ACC112 (cell line): ENCODE results near the gene RAB1A.
A peak's percentile ranks its signal among the peaks of the same experiment; 100 is the strongest.

Source experiments
- H2AFZ ChIP-seq: fragments of 200-600 bp; sonication (generic); one replicate; pipeline ENCODE4 v1.6.0; 2017; ENCODE audit warnings: antibody characterized with exemption, low read length; ENCODE audit not compliant: unreplicated experiment
- H3K27ac ChIP-seq: fragments of 200-600 bp; sonication (generic); 2 replicates; pipeline ENCODE4 v1.5.1; 2014; ENCODE audit warnings: low read depth, mild to moderate bottlenecking, antibody characterized with exemption, low read length, moderate library complexity
- H3K27me3 ChIP-seq: fragments of 200-600 bp; sonication (generic); 2 replicates; pipeline ENCODE4 v1.6.1; 2014; ENCODE audit warnings: mild to moderate bottlenecking, antibody characterized with exemption, low read length, moderate library complexity, mixed read lengths; ENCODE audit not compliant: insufficient read depth
- H3K36me3 ChIP-seq: fragments of 200-600 bp; sonication (generic); 2 replicates; pipeline ENCODE4 v1.6.1; 2016; ENCODE audit warnings: mild to moderate bottlenecking, antibody characterized with exemption, low read length, moderate library complexity, mixed read lengths; ENCODE audit not compliant: insufficient read depth
- H3K4me1 ChIP-seq: fragments of 200-600 bp; sonication (generic); one replicate; pipeline ENCODE4 v1.6.1; 2016; ENCODE audit warnings: low read length, mixed read lengths; ENCODE audit not compliant: insufficient read depth, unreplicated experiment, control insufficient read depth
- H3K4me3 ChIP-seq: fragments of 200-600 bp; sonication (generic); 2 replicates; pipeline ENCODE4 v1.5.1; 2014; ENCODE audit warnings: mild to moderate bottlenecking, low read depth, low read length
- H3K79me2 ChIP-seq: fragments of 200-600 bp; sonication (generic); one replicate; pipeline ENCODE4 v1.6.0; 2016; ENCODE audit warnings: low read length; ENCODE audit not compliant: control insufficient read depth, unreplicated experiment, insufficient read depth

The RAB1A gene

GRCh38 chr2:65116645-65117044 lies 13.3 kb downstream of the RAB1A start:
- Histone ChIP-seq H3K4me1 (peaks cover 13% of the 10 kb centered on the region), H2AFZ (no peak overlapping the region), H3K4me3 (no peak overlapping the region), H3K27me3 (no peaks in the 10 kb centered on the region), H3K27ac (no peak overlapping the region), H3K36me3 (no peaks in the 10 kb centered on the region; the same call in 1 of the 2 replicates), H3K79me2 (peaks cover 99% of the 10 kb centered on the region)

- H3K27me3 ChIP-seq = no peaks in the 10 kb centered on the region
- no peak overlapping the region for H3K27ac ChIP-seq
- peaks cover 13% of the 10 kb centered on the region for H3K4me1 ChIP-seq
- H3K4me3 ChIP-seq = no peak overlapping the region
- no peaks in the 10 kb centered on the region; the same call in 1 of the 2 replicates for H3K36me3 ChIP-seq
- H3K79me2 ChIP-seq = peaks cover 99% of the 10 kb centered on the region
- H2AFZ ChIP-seq = no peak overlapping the region
These were observed 15.0 kb downstream of the RAB1A start for GRCh38 chr2:65114921-65115320.

- Histone ChIP-seq H2AFZ (no peak overlapping the region), H3K27me3 (no peaks in the 10 kb centered on the region), H3K79me2 (peaks cover 99% of the 10 kb centered on the region), H3K27ac (no peak overlapping the region), H3K36me3 (no peaks in the 10 kb centered on the region; the same call in 1 of the 2 replicates), H3K4me1 (peaks cover 13% of the 10 kb centered on the region), H3K4me3 (no peak overlapping the region)
These were observed 16.1 kb downstream of the RAB1A start for GRCh38 chr2:65113816-65114215.

- no peaks in the 10 kb centered on the region; the same call in 1 of the 2 replicates for H3K36me3 ChIP-seq
- H3K79me2 ChIP-seq = peaks cover 98% of the 10 kb centered on the region
- no peak overlapping the region for H3K4me3 ChIP-seq
- peaks cover 13% of the 10 kb centered on the region for H3K4me1 ChIP-seq
- H2AFZ ChIP-seq = no peak overlapping the region
- H3K27ac ChIP-seq = peak overlapping the region; percentile 2; the same call in 1 of the 2 replicates
- H3K27me3 ChIP-seq = no peaks in the 10 kb centered on the region
These were observed 16.7 kb downstream of the RAB1A start for GRCh38 chr2:65113229-65113628.

- no peaks in the 10 kb centered on the region; the same call in 1 of the 2 replicates for H3K36me3 ChIP-seq
- H3K27ac ChIP-seq = peak overlapping the region; percentile 32; the same call in 1 of the 2 replicates
- H3K4me1 ChIP-seq = peaks cover 13% of the 10 kb centered on the region
- no peaks in the 10 kb centered on the region for H3K27me3 ChIP-seq
- peaks cover 98% of the 10 kb centered on the region for H3K79me2 ChIP-seq
- no peak overlapping the region for H3K4me3 ChIP-seq
- H2AFZ ChIP-seq = no peak overlapping the region
These were observed 17.3 kb downstream of the RAB1A start for GRCh38 chr2:65112633-65113032.

GRCh38 chr2:65108780-65109179 lies 21.1 kb downstream of the RAB1A start:
- Histone ChIP-seq H3K27ac (no peak overlapping the region), H3K79me2 (peaks cover 92% of the 10 kb centered on the region), H3K4me3 (no peak overlapping the region), H3K4me1 (peaks cover 11% of the 10 kb centered on the region), H3K27me3 (no peaks in the 10 kb centered on the region), H3K36me3 (no peaks in the 10 kb centered on the region; the same call in 1 of the 2 replicates), H2AFZ (no peak overlapping the region)

GRCh38 chr2:65107530-65107929 lies 22.4 kb downstream of the RAB1A start:
- peaks cover 5% of the 10 kb centered on the region for H3K36me3 ChIP-seq
- H3K79me2 ChIP-seq = peaks cover 88% of the 10 kb centered on the region
- no peaks in the 10 kb centered on the region for H3K27me3 ChIP-seq
- no peak overlapping the region for H2AFZ ChIP-seq
- H3K27ac ChIP-seq = no peak overlapping the region
- H3K4me3 ChIP-seq = no peak overlapping the region
- H3K4me1 ChIP-seq = peaks cover 7% of the 10 kb centered on the region

- peaks cover 21% of the 10 kb centered on the region for H3K36me3 ChIP-seq
- no peaks in the 10 kb centered on the region for H3K27me3 ChIP-seq
- peaks cover 15% of the 10 kb centered on the region for H3K4me1 ChIP-seq
- peaks cover 80% of the 10 kb centered on the region for H3K79me2 ChIP-seq
- H3K4me3 ChIP-seq = no peak overlapping the region
- H2AFZ ChIP-seq = no peak overlapping the region
- H3K27ac ChIP-seq = peak overlapping the region; percentile 57
These were observed 26.7 kb downstream of the RAB1A start for GRCh38 chr2:65103013-65103715.

- H3K4me1 ChIP-seq = peaks cover 22% of the 10 kb centered on the region
- H2AFZ ChIP-seq = no peak overlapping the region
- H3K36me3 ChIP-seq = peaks cover 30% of the 10 kb centered on the region
- peaks cover 78% of the 10 kb centered on the region for H3K79me2 ChIP-seq
- no peak overlapping the region for H3K4me3 ChIP-seq
- H3K27me3 ChIP-seq = no peaks in the 10 kb centered on the region
- H3K27ac ChIP-seq = no peak overlapping the region
These were observed 28.8 kb downstream of the RAB1A start for GRCh38 chr2:65101071-65101470.

GRCh38 chr2:65098741-65099140 lies 31.2 kb downstream of the RAB1A start:
- H3K27ac ChIP-seq = peak overlapping the region; percentile 41; the same call in 1 of the 2 replicates
- H3K36me3 ChIP-seq = peaks cover 37% of the 10 kb centered on the region
- peaks cover 80% of the 10 kb centered on the region for H3K79me2 ChIP-seq

GRCh38 chr2:65097844-65098243 lies 32.1 kb downstream of the RAB1A start:
- Histone ChIP-seq H3K79me2 (peaks cover 83% of the 10 kb centered on the region), H3K4me1 (peaks cover 20% of the 10 kb centered on the region), H3K4me3 (no peak overlapping the region), H3K27me3 (no peaks in the 10 kb centered on the region), H2AFZ (no peak overlapping the region), H3K36me3 (peaks cover 35% of the 10 kb centered on the region), H3K27ac (no peak overlapping the region)

More at GRCh38 chr2:65098741-65099140, 31.2 kb downstream of the RAB1A start:
- Histone ChIP-seq H3K4me3 (no peak overlapping the region), H3K27me3 (no peaks in the 10 kb centered on the region), H3K4me1 (peaks cover 22% of the 10 kb centered on the region), H2AFZ (no peak overlapping the region)
